Measurements from ENCODE around the gene TFCP2L1.
"Not testable (repeated sequence)": the region's sequence is repeated elsewhere in the genome, so short reads cannot be mapped to it uniquely, and the experiment has no call there.

Gene TFCP2L1

GRCh38 chr2:121294881-121295840 is 10.2 kb upstream of the TFCP2L1 start:
- DNase-seq, result no peak

DNA sequence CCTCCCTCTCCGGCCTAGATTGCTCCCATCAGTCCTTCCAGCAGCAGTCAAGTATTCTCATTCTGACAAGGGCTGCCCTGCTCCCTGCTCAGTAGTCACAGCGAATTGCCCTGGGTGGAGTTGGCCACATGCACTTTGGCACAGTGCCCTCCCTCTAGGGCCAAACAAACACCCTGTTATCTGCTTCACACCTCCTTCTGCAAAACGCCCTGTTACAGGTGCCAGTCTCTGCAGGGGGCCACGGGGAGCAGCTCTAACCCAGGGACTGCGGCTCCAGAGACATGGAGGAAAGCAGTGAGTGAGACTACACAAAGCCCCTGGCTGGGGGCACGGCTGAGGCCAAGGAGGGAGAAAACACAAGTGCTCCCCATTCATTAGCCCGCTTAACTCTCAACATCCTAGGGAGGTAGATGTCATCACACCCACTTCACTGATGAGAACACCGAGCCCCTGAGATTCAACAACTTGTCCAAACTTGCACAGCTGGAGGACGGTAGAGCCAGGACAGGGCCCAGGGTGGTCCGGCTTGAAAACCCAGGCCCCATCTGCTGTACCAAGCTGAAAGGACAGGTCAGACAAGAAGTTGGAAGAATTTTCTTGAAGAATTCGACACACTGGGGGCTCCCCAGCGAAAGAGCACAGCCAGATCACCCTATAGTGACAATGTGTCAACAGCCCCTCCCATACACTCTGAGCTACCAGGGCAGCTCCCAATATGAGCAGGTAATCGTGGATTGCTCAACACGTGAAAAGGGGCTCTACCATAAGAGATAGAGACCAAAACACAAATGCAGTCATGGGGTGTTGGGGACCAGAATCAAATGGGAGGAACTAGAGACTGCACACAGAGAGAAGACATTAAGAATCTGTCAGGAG is 8.7 kb upstream of the TFCP2L1 start:
- DNase-seq, result no peak

GRCh38 chr2:121291251-121291580 is 6.2 kb upstream of the TFCP2L1 start:
- no peak for DNase-seq

DNA sequence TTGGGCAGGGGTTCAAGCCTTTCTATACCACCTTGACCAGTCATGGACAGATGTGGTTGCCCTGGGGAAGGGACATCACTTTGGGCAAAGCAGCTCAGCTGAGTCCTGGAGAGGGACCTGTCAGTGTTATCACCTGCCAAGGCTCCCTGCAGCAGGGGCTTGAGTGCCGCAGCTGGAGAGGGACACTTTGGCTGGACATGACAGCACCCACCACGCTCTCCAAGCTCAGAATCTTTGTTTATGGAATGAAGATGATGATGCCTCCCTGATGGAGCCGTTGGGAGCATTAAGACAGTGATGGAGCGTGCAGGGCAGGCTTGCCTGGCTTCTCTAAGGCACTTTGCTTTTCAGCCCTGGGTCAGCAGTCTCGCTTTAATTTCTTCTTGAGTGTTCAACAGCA is 4.3 kb upstream of the TFCP2L1 start:
- DNase-seq, result no peak

DNA sequence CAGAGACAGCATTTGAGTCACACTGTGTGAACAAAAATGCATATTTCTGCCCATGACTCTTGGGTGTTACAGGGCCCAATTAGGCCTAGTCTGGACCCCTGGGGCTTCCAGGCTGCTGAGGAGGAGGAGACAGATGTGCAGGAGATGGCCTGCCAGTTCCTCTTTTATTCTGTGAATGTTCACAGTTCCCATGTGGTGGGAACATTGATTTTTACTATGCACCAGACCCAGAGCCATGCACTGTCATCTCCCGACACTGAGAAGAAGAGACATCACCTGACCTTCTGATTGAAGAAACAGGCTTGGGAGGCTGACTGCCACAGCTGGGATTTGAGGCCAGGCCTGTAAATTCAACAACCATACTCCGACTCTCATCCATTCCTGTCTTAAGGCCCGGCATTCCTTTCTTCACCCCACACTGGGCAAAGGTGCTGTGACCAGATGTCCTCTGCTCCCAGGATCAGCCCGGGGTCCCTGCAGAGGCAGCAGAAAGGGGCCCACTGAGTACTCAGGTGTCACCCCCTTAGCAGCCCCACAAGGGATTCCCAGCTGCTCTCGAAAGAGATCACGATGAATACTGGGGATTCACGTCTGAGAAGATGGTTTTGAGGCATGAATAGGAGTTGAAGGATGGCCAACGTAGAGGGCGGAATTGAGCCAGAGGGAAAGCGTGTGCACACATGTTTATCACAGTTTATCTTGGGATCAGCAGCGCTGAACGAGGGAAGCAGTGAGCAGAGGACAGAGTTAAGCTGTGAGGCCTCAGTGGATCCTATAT is 3.6 kb upstream of the TFCP2L1 start:
- DNase-seq, result no peak

DNA sequence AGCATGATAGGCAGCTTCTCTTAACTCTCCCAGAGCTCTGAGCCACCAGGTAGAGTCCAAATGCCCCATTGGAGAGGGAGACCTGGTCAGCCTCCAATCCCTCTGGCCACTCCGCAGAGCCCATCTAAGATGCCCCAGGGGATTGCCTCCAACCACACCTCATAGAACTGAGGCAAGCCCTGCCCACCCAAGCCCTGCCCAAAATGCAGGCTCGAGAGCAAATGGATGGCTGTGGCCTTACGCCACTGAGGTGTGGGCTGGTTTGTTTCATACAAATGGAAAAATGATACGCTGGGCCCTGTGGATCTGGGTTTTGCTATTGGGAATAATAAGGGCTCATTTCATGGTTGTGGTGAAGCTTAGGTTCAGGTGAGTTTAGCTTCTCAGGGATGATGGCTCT is 3.0 kb upstream of the TFCP2L1 start:
- DNase-seq, result no peak

- peak; percentile 8 to 58 for DNase-seq
Measured at GRCh38 chr2:121287146-121287798, 2.3 kb upstream of the TFCP2L1 start.

GRCh38 chr2:121286506-121286905 is 1.5 kb upstream of the TFCP2L1 start:
- DNase-seq, result no peak

DNA sequence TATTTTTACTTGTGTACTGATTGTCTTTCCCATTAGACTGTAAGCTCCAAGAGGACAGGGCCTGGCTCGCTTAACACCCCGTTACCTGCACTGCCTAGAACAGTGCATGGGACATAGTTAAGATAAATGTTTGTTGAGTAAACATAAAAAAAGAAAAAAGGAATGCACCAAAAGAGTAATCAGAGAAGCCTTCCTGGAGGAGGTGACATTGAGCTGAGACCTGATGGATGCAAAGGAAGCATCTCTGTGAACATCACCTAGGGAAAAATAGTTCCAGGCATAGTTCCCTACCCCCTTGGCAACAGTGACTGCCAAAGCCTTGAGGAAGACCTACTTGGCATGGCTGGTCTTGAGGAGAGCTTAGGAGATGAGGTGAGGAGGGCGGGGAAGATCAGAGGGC is 924 bp upstream of the TFCP2L1 start:
- DNase-seq, result no peak

- no peak for DNase-seq
Measured at GRCh38 chr2:121283670-121284462, 1.1 kb downstream of the TFCP2L1 start.

- DNase-seq, result no peak
Measured at GRCh38 chr2:121282800-121283385, 2.1 kb downstream of the TFCP2L1 start.

GRCh38 chr2:121281694-121282093 is 3.3 kb downstream of the TFCP2L1 start:
- DNase-seq, result no peak

DNA sequence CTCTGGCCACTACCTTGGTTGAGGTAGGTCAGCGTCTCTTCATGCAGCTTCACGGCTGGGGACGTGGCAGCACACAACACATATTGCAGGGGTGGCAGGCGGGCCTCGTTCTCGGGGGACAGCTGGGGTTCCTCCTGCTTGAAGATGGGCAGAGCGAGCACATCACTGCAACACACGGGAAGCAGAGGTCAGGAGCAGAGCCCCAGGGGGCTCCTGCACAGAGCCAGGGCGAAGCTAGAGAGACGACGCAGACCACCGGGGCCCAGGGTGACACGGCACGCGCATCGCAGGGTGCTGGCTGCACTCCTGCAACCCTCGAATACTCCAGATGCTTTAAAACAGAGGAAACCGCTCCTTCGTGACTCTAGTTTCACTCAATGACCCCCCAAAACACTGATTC is 3.9 kb downstream of the TFCP2L1 start:
- DNase-seq, result no peak

GRCh38 chr2:121279476-121280220 is 5.4 kb downstream of the TFCP2L1 start:
- no peak for DNase-seq

- DNase-seq, result no peak
Measured at GRCh38 chr2:121276341-121276740, 8.7 kb downstream of the TFCP2L1 start.

DNA sequence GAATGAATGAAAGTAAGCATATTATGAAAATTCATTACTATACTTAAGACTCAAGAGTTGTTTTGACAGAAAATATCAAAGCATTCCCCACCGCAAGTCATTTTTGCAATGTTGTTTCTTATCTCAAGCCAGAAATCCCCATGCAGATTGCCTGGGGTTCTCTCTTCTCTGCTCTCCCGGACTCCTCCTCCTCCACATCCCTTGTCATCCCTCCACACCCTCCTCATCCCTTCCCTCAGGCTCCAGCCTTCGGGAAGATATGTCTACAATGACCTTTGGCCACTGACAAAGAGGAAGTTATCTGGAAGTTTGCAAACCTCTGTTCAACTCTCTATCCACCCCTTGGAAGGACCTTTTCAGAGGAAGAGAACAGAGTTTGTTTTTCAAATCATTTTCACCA is 11.9 kb downstream of the TFCP2L1 start:
- DNase-seq, result no peak

DNA sequence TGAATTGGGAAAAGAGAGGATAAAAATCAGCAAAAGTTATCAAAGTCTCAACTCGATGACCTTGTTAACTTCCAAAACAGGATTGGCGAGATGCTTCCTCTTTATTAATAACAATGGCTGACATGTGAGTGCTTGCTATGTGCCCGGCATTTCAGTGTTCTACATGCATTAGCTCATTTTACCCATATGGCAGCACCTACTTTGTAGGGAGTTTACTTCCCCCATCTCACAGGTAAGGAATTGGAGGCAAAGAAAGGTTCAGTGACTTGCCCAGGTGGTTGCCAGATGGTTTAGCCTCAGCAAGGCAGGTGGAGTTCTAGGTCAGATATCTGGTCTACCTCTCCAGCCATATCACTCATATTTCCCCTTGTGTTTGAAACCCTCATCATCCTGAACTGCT is 12.4 kb downstream of the TFCP2L1 start:
- no peak for DNase-seq

- DNase-seq, result not testable (repeated sequence)
Measured at GRCh38 chr2:121269436-121269835, 15.6 kb downstream of the TFCP2L1 start.

GRCh38 chr2:121266543-121267106 is 18.4 kb downstream of the TFCP2L1 start:
- no peak for DNase-seq

All from CD4-positive, alpha-beta T cell treated with Interleukin-4 for 1 hour (primary cell).